ENCODE results near the gene MAP2K6.

Gene MAP2K6

GRCh38 chr17:69414408-69415274 is at the start of gene MAP2K6:
Gene MAP2K6 (plus strand): TSS chr17:69414697. CDS start chr17:69414985, 288 bp downstream.
- peak; percentile 50 to 64 for DNase-seq (ENCODE audit: low read depth in 2 of 2)

DNA sequence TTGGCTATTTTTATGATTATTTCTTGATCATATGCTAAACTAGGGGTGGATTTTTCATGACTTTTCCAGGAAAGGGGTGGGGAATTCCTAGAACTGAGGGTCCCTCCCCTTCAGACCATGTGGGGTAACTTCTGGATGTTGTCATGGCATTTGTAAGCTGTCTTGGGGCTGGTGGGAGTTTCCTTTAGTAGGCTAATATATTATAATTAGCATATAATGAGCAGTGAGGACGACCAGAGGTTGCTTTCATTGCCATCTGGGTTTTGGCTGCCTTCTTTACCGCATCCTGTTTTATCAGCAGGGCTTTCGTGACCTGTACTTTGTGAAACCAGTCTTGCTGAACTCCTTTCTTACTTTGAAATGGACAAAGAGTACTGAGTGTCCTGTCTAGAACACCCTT is 47.2 kb upstream of the MAP2K6 start:
- no peak for DNase-seq (ENCODE audit: low read depth in 2 of 2)

DNA sequence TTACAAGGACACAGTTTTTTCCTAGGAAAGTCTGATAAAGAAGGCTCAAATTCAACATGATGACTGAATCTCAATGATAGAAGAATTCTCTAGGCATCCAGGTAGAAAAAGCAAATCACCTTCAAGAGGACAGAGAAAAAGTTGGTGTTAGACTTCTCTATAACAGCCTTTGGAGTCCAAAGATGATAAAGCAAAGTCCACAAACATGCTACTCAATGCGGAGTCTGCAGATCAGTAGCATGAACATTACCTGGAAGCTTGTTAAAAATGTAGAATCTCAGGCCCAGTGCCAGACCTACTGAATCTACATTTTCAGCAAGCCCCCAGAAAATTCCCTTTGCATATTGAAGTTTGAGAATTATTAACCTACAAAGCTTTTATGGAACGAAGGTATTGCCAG is 41.4 kb upstream of the MAP2K6 start:
- DNase-seq (ENCODE audit: low read depth in 2 of 2): no peak

DNA sequence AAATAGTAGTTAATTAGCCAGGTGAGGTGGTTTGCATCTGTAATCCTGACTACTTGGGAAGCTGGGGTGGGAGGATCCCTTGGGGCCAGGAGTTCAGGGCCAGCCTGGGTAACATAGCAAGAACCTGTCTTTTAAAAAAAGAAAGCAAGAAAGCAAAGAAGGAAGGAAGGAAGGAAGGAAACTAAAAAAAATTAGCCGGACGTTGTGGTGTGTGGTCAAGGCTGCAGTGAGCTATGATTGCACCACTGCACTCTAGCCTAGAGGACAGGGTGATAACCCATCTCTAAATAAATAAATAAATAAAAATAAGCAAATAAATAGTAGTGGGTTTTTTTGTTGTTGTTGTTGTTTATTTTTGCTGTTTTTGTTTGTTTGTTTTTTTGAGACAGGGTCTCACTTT is 39.3 kb upstream of the MAP2K6 start:
- DNase-seq (ENCODE audit: low read depth in 2 of 2): no peak

GRCh38 chr17:69388822-69389442 is 25.6 kb upstream of the MAP2K6 start:
- DNase-seq (ENCODE audit: low read depth in 2 of 2): no peak

- DNase-seq (ENCODE audit: low read depth in 2 of 2): no peak
These were observed 23.5 kb upstream of the MAP2K6 start for GRCh38 chr17:69390795-69391501.

DNA sequence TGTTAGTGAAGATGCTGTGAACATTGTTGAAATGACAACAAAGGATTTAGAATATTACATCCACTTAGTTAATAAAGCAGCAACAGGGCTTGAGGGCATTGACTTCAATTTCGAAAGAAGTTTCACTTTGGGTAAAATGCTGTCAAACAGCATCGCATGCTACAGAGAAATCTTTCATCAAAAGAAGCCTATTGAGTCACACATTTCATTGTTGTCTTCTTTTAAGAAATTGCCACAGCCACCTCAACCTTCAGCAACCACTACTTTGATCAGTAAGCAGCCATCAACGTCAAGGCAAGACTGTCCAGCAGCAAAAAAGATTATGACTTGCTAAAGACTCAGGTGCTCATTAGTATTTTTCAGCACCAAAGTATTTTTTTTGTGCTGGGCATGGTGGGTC is 13.2 kb upstream of the MAP2K6 start:
- no peak for DNase-seq (ENCODE audit: low read depth in 2 of 2)

GRCh38 chr17:69402052-69402451 is 12.4 kb upstream of the MAP2K6 start:
- no peak for DNase-seq (ENCODE audit: low read depth in 2 of 2)

GRCh38 chr17:69404399-69404798 is 10.1 kb upstream of the MAP2K6 start:
- DNase-seq (ENCODE audit: low read depth in 2 of 2): no peak

DNA sequence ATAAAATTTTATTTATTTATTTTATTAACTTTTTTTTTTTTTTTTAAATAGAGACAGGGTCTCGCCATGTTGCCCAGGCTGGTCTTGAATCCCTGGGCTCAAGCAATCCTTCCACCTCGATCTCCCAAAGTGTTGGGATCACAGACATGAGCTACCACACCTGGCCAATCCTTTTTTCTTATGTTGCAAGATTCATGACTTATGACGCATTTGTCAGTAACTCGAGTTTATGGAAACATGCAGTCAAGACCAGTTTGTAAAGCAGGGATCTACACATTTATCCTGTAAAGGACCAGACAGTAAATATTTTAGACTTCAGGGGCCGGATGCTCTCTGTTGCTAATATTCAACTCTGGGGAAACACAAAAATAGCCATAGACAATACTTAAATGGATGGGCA is 9.4 kb upstream of the MAP2K6 start:
- DNase-seq (ENCODE audit: low read depth in 2 of 2): no peak

DNA sequence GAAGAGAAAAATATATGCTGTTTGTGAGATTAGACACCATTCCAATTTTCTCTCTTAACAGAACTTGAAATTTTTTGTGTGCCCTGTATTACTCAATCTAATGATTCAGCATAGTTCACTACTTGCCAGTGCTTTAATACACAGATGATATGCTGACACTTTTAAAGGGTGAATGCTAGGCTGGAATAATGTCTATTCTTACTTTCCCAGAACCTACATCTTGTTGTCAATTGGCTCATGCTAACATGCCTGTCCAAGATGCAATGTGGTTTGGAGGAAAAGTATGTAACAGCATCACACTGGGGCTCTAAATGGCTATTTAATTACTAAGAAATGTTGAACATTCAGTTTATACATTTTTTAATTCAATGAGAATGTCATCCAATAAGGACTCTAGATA is 7.6 kb upstream of the MAP2K6 start:
- no peak for DNase-seq (ENCODE audit: low read depth in 2 of 2)

- DNase-seq (ENCODE audit: low read depth in 2 of 2): no peak
These were observed 6.7 kb upstream of the MAP2K6 start for GRCh38 chr17:69407759-69408158.

DNA sequence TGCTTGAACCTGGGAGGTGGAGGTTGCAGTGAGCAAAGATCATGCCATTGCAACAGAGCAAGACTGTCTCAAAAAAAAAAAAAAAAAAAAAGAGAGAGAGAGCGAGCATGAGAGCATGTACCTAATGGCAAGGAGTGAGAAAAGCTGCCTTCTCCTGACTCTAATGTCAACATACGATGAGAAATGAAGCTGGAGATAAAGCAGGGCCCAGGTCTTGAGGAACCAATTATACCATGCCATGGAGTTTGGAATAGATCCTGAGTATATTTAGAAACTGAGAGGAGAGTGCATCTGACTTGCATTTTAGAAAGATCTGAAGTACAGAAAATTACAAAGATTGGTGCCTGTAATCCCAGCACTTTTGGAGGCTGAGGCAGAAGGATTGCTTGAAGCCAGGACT is 3.8 kb upstream of the MAP2K6 start:
- no peak for DNase-seq (ENCODE audit: low read depth in 2 of 2)

- DNase-seq (ENCODE audit: low read depth in 2 of 2): no peak
These were observed 2.7 kb upstream of the MAP2K6 start for GRCh38 chr17:69411766-69412165.

GRCh38 chr17:69412251-69412671 is 2.2 kb upstream of the MAP2K6 start:
- DNase-seq (ENCODE audit: low read depth in 2 of 2): no peak

DNA sequence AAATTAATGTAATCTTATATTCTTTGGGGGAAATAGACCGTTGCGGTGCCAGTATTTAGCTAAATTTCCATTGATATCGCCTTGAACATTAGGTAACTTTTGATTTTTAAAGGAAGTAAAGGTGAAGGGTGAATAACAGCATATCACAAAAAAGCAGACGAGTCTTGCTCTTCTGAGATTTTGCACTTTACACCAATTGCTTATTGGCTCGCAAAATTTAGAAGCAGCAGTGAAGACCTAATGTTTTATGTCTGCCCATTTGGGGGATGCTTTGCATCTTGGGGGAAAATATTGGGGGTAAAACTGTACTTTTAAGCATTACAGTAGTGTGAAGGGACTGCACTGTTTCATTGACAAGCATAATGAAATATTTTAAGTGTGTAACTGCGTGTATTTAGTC is 934 bp downstream of the MAP2K6 start:
- no peak for DNase-seq (ENCODE audit: low read depth in 2 of 2)

DNA sequence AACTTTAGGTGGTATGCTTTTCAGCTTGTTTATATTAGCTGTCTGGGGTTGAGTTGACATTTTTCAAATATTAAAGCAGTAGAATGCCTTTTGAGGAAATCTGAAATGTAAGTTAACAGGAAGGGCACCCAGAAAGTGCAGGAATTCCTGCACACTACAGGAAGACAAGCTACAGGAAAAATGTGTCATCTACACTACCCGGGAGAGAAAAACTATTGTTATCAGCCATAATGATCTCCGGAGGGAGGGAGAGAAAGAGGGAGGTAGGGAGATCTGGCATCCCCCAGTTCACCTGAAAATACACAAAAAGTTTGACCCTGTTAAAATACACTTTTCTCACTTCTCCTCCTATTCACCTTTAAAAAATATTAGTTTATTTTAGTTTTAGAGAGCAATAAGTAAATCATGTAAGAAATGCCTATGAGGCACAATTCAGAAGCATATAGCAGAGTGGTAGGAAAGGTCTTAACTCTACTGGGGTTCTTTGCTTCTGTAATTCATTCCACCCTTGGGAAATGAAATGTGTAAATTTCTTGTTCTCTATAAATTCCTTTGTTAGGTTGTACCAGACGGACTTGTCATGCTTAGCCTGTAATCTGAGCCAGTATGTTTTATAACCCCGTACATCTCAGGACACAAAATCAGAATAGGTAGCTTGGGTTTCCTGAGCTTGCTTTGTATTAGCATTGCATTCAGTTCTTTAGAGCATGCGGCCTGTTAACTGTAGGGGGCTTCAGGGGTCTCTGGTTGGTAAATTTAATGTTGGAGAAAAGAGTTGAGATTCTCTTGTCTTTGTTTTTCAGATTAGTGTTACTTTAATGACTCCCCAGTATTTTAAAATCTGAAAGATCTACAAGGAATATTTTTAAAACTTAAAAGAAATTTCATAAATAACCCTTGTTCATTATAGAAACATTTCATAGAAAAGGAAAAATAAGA is 3.3 kb downstream of the MAP2K6 start:
- no peak for DNase-seq (ENCODE audit: low read depth in 2 of 2)

- DNase-seq (ENCODE audit: low read depth in 2 of 2): no peak
These were observed 4.0 kb downstream of the MAP2K6 start for GRCh38 chr17:69418535-69418934.

DNA sequence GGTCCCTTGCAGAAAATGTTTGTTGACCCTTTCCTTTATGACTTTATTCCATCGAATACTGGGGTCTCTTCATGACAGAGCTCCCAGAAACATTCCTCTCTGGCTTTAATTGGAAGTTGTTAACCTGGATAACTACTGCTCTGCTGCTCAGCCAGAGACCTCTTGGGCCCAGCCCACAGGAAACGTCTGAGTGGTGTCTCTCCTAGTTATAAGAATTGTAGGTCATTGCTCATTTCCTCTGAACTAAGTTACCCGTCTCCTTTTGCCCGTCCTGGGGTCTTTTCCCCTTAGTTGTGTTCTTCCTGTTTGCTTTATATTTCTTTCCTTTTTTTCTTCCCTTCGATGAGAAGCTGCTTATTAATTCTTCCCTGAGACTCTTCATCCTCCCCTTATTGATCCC is 9.0 kb downstream of the MAP2K6 start:
- DNase-seq (ENCODE audit: low read depth in 2 of 2): no peak

- DNase-seq (ENCODE audit: low read depth in 2 of 2): no peak
These were observed 10.0 kb downstream of the MAP2K6 start for GRCh38 chr17:69424287-69425041.

DNA sequence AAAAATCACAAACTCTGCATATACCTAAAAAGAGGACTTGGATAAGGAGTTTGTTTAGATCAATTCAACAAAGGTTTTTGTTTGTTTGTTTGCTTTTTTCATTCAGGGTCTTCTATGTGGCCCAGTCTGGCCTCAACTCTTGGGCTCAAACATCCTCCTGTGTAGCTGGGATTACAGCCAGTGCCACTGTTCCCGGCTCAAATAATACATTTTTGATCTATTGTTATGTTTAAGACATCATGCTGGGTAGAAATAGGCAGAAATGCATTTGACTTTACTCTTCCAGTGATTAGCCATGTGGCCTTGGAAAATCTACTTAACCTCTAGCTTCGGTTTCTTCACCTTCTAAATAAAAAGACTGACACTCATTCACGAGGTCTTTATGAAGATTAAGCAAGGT is 11.5 kb downstream of the MAP2K6 start:
- DNase-seq (ENCODE audit: low read depth in 2 of 2): no peak

Measured in activated CD8-positive, alpha-beta memory T cell treated with anti-CD3 and anti-CD28 coated beads for 4 hours (primary cell).